Adrenal gland (tissue), 5 donors: ENCODE results near the gene ASTN2.

ENCODE experiments used
- CTCF ChIP-seq, 6 experiments: fragments of 450-650 bp in 4 of 6; fragments of 200-600 bp in 2 of 6; sonication (generic) in 1 of 6; IDR thresholded peaks; 1 replicate in 5 of 6; 2 replicates in 1 of 6; pipeline versions ENCODE4 v1.5.1 to v1.8.0; 2016 to 2021; ENCODE audit warnings: antibody characterized with exemption in 6 of 6, mild to moderate bottlenecking in 2 of 6, moderate library complexity in 1 of 6
- POLR2A ChIP-seq, 2 donors: fragments of 450-650 bp; IDR thresholded peaks; one replicate each; pipeline ENCODE4 v1.6.1; 2017; ENCODE audit warnings: antibody characterized with exemption in 2 of 2, mild to moderate bottlenecking in 2 of 2, moderate library complexity in 1 of 2
- donor health status: DM: no; HTN: no; CAD: no.

GRCh38 chr9:117178596-117179375, 236.1 kb downstream of the ASTN2 start:
- TF ChIP-seq POLR2A (IDR thresholded peaks at IDR 0.05): no peak
- TF ChIP-seq CTCF (IDR thresholded peaks at IDR 0.05): no peak
